ENCODE results near the gene TP53TG3. TPM values are rescaled to one million over a fixed set of nuclear protein-coding genes. Genes with fewer than 3 reads are reported as not detected.
"Not testable (repeated sequence)": the region's sequence is repeated elsewhere in the genome, so short reads cannot be mapped to it uniquely, and the experiment has no call there.

The TP53TG3 gene
- not detected for polyA plus RNA-seq (ENCODE audit: insufficient read length in 4 of 4)

- DNase-seq (ENCODE audit: low read depth in 4 of 4, low spot score in 3 of 4), result not testable (repeated sequence)
Measured at GRCh38 chr16:32676065-32676464, at the start of gene TP53TG3. Gene TP53TG3, minus strand, starts transcription at chr16:32676165. Its CDS starts 68 bp downstream, at chr16:32676097.

- not testable (repeated sequence) for DNase-seq (ENCODE audit: low read depth in 4 of 4, low spot score in 3 of 4)
Measured at GRCh38 chr16:32650876-32651275, 25.1 kb downstream of the TP53TG3 start.

DNA sequence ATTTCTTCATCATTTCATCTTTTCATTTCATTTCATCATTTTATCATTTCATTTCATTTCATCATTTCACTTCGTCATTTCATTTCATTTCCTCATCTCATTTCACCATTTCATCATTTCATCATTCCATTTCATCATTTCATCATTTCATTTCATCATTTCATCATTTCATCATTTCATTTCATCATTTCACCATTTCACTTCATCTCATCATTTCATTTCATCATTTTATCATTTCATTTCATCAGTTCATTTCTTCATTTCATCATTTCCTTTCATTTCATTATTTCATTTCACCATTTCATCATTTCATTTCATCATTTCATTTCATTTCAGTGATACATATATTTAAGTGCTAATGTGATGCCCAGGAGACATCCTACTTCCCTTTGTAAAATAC, 28.4 kb downstream of the TP53TG3 start:
- not testable (repeated sequence) for DNase-seq (ENCODE audit: low read depth in 4 of 4, low spot score in 3 of 4)

GRCh38 chr16:32646780-32647179, 29.2 kb downstream of the TP53TG3 start:
- not testable (repeated sequence) for DNase-seq (ENCODE audit: low read depth in 4 of 4, low spot score in 3 of 4)

GRCh38 chr16:32646177-32646576, 29.8 kb downstream of the TP53TG3 start:
- not testable (repeated sequence) for DNase-seq (ENCODE audit: low read depth in 4 of 4, low spot score in 3 of 4)

DNA sequence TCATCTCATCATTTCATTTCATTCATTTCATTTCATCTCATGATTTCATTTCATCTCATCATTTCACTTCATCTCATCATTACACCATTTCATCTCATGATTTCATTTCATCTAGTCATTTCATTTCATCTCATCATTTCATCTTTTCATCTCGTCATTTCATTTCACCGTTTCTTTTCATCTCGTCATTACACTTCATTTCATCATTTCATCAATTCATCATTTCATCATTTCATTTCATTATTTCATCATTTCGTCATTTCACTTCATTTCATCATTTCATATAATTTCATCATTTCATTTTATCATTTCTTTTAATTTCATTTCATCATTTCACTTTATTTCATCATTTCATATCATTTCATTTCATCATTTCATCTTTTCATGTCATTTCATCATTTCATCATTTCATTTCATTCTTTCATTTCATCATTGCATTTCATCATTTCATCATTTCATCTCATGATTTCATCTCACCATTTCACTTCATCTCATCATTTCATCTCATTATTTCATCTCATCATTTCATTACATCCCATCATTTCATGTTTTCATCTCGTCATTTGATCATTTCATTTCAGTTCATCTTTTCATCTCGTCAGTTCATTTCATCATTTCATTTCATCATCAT, 30.6 kb downstream of the TP53TG3 start:
- DNase-seq (ENCODE audit: low read depth in 4 of 4, low spot score in 3 of 4), result not testable (repeated sequence)

- DNase-seq (ENCODE audit: low read depth in 4 of 4, low spot score in 3 of 4), result not testable (repeated sequence)
Measured at GRCh38 chr16:32644715-32645114, 31.2 kb downstream of the TP53TG3 start.

DNA sequence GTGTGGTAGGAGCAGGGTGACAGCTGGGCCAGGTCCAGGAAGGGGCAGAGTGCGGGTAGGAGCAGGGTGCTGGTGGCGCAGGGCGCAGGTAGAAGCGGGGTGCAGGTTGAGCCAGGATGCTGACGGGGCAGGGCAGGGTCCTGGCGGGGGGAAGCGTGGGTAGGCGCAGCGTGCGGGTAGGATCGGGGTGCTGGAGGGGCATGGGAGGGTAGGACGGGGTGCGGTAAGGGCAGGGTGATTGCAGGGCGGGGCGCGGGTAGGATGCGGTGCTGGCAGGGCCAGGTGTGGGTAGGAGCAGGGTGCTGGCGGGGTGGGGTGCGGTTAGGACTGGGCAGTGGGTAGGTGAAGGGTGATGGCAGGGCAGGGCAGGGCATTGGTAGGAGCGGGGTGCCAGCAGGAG, 38.4 kb downstream of the TP53TG3 start:
- not testable (repeated sequence) for DNase-seq (ENCODE audit: low read depth in 4 of 4, low spot score in 3 of 4)

DNA sequence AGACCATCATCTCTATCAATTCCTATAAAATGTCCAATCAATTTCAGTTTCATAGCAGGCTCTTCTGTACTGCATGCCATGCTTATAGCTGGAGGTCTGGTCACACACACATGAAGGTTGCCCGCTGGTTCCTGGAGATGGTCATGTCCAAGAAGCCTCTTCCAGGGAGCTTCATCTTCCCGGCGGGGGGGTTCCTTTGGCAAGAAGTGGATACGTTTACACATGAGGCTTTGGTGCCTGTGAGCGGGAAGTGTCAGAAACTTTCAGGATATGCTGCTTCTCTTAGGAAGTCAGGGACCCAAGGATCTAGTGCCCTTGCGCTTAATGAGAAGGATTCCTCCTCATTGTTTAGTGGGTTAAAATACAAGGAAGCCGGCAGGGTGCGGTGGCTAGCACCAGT, 43.9 kb downstream of the TP53TG3 start:
- not testable (repeated sequence) for DNase-seq (ENCODE audit: low read depth in 4 of 4, low spot score in 3 of 4)
